ENCODE results near the gene CTIF.
A peak's percentile ranks its signal among the peaks of the same experiment; 100 is the strongest.
"Not testable (repeated sequence)": the region's sequence is repeated elsewhere in the genome, so short reads cannot be mapped to it uniquely, and the experiment has no call there.

Gene CTIF

DNA sequence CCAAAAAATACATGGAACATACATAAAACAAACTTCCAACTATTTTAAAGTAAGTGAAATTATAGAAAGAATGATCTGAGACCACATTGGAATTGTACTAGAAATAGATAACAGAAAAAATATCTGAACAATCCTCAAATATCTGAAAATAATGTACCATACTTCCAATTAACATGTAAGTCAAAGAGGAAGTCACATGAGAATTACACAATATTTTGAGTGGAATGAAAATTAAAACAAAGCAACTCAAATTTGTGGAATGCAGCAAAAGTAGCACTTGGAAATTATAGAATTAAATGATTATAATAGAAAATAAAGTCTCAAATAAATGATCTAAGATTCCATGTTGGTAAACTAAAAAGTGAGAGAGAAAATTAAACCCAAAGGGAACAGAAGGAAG, 38.3 kb upstream of the CTIF start:
- H3K4me1 ChIP-seq: no peaks in the 10 kb centered on the region
- no peak for TF ChIP-seq CTCF (IDR thresholded peaks at IDR 0.05; ENCODE audit: low read depth, low read length)
- no peaks in the 10 kb centered on the region for H3K27me3 ChIP-seq
- H3K9me3 ChIP-seq: no peaks in the 10 kb centered on the region
- no peak for DNase-seq
- no peak overlapping the region for H3K4me3 ChIP-seq (ENCODE audit: low read depth, low read length)
- H3K36me3 ChIP-seq: no peaks in the 10 kb centered on the region

DNA sequence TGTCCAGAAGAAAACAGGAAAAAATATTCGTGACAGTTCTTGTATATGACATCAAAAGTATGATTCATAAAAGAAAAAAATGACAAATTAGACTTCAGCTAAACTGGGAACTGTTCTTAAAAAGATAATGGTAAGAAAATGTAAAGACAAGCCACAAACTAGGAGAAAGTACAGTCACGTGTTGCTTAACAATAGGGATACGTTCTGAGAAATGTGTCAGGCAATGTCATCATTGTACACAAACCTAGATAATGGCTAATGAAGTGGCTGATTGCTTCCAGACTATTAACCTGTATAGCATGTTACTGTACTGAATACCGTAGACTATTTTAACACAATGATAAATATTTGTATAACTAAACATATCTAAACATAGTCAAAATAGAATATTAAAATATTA, 35.9 kb upstream of the CTIF start:
- no peak overlapping the region for H3K4me3 ChIP-seq (ENCODE audit: low read depth, low read length)
- H3K9me3 ChIP-seq: no peaks in the 10 kb centered on the region
- no peak for TF ChIP-seq CTCF (IDR thresholded peaks at IDR 0.05; ENCODE audit: low read depth, low read length)
- no peak for DNase-seq
- no peaks in the 10 kb centered on the region for H3K27me3 ChIP-seq
- no peaks in the 10 kb centered on the region for H3K36me3 ChIP-seq
- no peaks in the 10 kb centered on the region for H3K4me1 ChIP-seq

GRCh38 chr18:48504819-48505218, 34.0 kb upstream of the CTIF start:
- H3K9me3 ChIP-seq: no peaks in the 10 kb centered on the region
- no peaks in the 10 kb centered on the region for H3K27me3 ChIP-seq
- DNase-seq: no peak
- H3K4me1 ChIP-seq: no peaks in the 10 kb centered on the region
- H3K36me3 ChIP-seq: no peaks in the 10 kb centered on the region
- no peak for TF ChIP-seq CTCF (IDR thresholded peaks at IDR 0.05; ENCODE audit: low read depth, low read length)
- no peak overlapping the region for H3K4me3 ChIP-seq (ENCODE audit: low read depth, low read length)

DNA sequence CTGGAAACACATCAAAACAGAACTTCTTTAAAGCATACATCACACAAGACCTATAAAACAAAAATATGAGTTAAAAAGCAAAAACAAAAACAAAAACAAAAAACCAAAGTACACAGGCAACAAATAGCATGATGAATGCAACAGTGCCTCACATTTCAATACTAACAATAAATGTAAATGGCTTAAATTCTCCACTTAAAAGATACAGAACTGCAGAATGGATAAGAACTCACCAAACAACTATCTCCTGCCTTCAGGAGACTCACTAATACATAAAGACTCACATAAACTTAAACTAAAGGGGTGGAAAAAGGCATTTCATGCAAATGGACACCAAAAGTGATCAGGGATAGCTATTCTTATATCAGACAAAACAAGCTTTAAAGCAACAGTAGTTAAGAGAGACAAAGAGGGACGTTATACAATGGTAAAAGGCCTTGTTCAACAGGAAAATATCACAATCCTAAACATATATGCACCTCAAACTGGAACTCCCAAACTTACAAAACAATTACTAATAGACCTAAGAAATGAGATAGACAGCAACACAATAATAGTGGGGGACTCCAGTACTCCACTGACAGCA, 31.8 kb upstream of the CTIF start:
- H3K9me3 ChIP-seq; H3K27me3 ChIP-seq; DNase-seq; H3K36me3 ChIP-seq; H3K4me3 ChIP-seq (ENCODE audit: low read depth, low read length); H3K4me1 ChIP-seq: not testable (repeated sequence)

GRCh38 chr18:48512498-48512897, 26.3 kb upstream of the CTIF start:
- H3K4me3 ChIP-seq (ENCODE audit: low read depth, low read length); H3K9me3 ChIP-seq; H3K4me1 ChIP-seq; DNase-seq; H3K36me3 ChIP-seq; H3K27me3 ChIP-seq: not testable (repeated sequence)

DNA sequence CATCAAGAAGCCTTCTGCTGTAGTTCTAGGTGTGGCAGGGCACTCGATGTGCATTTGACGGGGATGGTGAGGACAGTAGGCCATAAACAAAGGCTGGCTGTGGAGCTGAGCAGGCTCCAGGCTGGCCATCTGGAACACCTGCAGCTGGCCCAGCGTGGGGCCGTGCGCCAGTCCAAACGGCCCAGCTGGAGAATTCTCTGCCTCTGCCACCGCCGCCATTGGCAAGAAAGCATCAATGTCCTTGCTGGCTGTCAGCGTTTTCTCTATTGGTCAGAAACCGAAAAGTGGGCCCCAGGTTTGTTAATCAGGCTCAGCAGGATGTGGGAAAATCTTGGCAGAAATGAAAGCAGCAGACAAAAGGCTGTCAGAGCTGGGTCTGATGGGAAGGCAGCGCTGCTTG, 24.0 kb upstream of the CTIF start:
- Histone ChIP-seq H3K4me3 (ENCODE audit: low read depth, low read length) (no peak overlapping the region), H3K27me3 (no peaks in the 10 kb centered on the region), H3K36me3 (no peaks in the 10 kb centered on the region), H3K4me1 (no peaks in the 10 kb centered on the region), H3K9me3 (no peaks in the 10 kb centered on the region)
- TF ChIP-seq CTCF (IDR thresholded peaks at IDR 0.05; ENCODE audit: low read depth, low read length): no peak
- DNase-seq: no peak

DNA sequence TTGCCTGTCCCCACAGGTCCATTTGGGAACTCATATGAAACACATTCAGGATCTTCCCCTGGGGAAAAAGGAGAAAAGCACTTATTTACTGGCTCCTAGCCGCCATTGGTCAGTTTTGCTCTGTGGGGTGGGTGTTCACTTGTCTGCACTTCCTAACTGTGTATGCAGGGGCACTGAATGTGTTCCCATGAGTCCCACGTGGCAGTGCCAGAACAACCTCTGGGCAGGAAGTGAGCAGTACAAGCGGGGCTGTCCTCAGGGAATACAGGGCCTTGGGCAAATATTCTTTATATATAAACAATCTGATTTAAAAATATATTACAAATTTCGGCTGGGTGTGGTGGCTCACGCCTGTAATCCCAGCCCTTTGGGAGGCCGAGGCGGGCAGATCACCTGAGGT, 21.8 kb upstream of the CTIF start:
- Histone ChIP-seq H3K4me3 (ENCODE audit: low read depth, low read length) (no peak overlapping the region), H3K36me3 (no peaks in the 10 kb centered on the region), H3K9me3 (no peaks in the 10 kb centered on the region), H3K27me3 (no peaks in the 10 kb centered on the region), H3K4me1 (no peaks in the 10 kb centered on the region)
- DNase-seq: peak; percentile 9
- TF ChIP-seq CTCF (IDR thresholded peaks at IDR 0.05; ENCODE audit: low read depth, low read length): no peak

Measured in BE2C (cell line).